Measurements from ENCODE around the gene ABCA8. TPM values are rescaled to one million over a fixed set of nuclear protein-coding genes. Genes with fewer than 3 reads are reported as not detected.

ABCA8 gene
- total RNA-seq, 1 donor from 2014 or later, result 1.5 TPM

DNA sequence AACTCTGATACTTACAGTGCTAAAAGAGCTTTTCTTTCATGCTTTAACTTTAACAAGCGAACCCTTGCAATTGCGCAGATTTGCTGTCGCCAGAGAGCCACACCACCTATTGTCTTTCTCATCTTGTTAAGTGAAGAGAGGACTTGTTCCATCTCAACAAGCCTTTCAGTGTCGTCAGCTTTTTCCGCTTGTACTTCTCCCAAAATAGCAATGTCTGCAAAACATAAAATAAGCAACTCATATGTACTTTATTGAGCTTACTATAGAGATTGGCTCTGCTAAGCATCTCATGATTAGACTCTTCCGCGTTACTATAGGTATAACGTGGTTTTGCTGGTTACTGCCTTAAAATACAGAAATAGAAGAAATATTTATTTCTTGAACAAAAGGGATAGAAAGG is 51.9 kb downstream of the ABCA8 start:
- Mint-ChIP-seq H3K27me3 (ENCODE audit: low read depth) (no peaks in the 10 kb centered on the region), H3K9me3 (ENCODE audit: low read depth) (peaks cover 12% of the 10 kb centered on the region), H3K27ac (ENCODE audit: unreplicated experiment) (no peak overlapping the region), H3K4me3 (ENCODE audit: unreplicated experiment) (no peak overlapping the region), H3K36me3 (ENCODE audit: low read depth) (peaks cover 6% of the 10 kb centered on the region), H3K4me1 (ENCODE audit: low read depth) (peaks cover 6% of the 10 kb centered on the region)
- DNase-seq (ENCODE audit: low spot score), result no peak
- TF ChIP-seq, protein P1, sequence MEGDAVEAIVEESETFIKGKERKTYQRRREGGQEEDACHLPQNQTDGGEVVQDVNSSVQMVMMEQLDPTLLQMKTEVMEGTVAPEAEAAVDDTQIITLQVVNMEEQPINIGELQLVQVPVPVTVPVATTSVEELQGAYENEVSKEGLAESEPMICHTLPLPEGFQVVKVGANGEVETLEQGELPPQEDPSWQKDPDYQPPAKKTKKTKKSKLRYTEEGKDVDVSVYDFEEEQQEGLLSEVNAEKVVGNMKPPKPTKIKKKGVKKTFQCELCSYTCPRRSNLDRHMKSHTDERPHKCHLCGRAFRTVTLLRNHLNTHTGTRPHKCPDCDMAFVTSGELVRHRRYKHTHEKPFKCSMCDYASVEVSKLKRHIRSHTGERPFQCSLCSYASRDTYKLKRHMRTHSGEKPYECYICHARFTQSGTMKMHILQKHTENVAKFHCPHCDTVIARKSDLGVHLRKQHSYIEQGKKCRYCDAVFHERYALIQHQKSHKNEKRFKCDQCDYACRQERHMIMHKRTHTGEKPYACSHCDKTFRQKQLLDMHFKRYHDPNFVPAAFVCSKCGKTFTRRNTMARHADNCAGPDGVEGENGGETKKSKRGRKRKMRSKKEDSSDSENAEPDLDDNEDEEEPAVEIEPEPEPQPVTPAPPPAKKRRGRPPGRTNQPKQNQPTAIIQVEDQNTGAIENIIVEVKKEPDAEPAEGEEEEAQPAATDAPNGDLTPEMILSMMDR (IDR thresholded peaks at IDR 0.05), result no peak

DNA sequence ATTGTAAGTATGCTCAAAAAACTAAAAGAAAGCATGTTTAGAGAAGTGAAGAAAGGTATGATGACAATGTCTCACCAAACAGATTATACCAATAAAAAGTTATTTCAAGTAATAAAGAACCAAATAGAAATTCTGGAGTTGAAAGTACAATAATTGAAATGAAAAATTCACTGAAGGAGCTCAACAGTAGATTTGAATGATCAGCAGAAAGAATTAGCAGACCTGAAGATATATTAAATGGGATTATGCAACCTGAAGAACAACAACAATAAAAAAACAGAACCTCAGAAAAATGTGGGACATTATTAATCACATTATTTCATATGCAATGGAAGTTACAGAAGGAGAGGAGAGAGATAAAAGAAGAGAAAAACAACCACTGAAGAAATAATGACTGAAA is 57.6 kb downstream of the ABCA8 start:
- TF ChIP-seq, protein P1 (IDR thresholded peaks at IDR 0.05), result no peak
- H3K36me3 Mint-ChIP-seq (ENCODE audit: low read depth), result peaks cover 10% of the 10 kb centered on the region
- no peak overlapping the region for H3K27ac Mint-ChIP-seq (ENCODE audit: unreplicated experiment)
- no peaks in the 10 kb centered on the region for H3K27me3 Mint-ChIP-seq (ENCODE audit: low read depth)
- DNase-seq (ENCODE audit: low spot score), result no peak
- peaks cover 24% of the 10 kb centered on the region for H3K9me3 Mint-ChIP-seq (ENCODE audit: low read depth)
- no peaks in the 10 kb centered on the region for H3K4me1 Mint-ChIP-seq (ENCODE audit: low read depth)
- H3K4me3 Mint-ChIP-seq (ENCODE audit: unreplicated experiment), result no peak overlapping the region

DNA sequence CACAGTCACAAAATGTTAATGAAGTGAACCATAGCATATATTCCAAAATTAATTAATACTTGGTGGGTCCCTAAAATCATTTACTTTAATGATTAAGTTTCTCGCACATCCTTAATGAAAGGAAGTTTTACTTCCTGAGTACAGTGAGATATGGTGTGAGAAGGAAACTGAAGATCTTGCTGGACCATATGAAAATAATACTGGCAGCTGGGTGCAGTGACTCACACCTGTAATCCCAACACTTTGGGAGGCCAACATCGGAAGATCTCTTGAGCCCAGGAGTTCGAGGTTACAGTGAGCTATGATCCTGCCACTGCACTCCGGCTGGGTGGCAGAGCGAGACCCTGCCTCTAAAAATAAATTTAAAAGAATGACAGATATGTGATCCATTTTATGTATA is 62.5 kb downstream of the ABCA8 start:
- Mint-ChIP-seq H3K36me3 (ENCODE audit: low read depth) (peaks cover 4% of the 10 kb centered on the region), H3K4me3 (ENCODE audit: unreplicated experiment) (no peak overlapping the region), H3K27me3 (ENCODE audit: low read depth) (no peaks in the 10 kb centered on the region), H3K4me1 (ENCODE audit: low read depth) (no peaks in the 10 kb centered on the region), H3K9me3 (ENCODE audit: low read depth) (peaks cover 10% of the 10 kb centered on the region), H3K27ac (ENCODE audit: unreplicated experiment) (no peak overlapping the region)
- TF ChIP-seq, protein P1 (IDR thresholded peaks at IDR 0.05), result no peak
- DNase-seq (ENCODE audit: low spot score), result no peak

DNA sequence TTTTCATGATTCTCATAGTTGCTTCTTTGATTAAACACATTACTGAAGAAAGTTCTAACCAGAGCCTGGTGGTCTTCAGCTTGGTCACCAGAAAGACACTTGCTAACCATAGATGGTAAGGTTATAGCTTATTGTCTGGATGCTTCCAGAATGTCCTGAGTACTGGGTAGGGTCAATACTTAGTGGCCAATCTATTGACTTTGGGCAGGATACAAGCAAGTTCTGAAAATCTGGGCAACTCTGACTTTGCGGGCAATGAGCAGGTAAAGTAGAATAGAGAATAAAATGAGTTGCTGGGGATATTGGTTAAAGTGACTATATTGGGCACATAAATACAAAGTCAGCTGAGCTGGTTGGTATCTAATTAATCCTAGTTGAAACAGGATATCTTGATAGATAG is 63.0 kb downstream of the ABCA8 start:
- peaks cover 3% of the 10 kb centered on the region for H3K36me3 Mint-ChIP-seq (ENCODE audit: low read depth)
- TF ChIP-seq, protein P1 (IDR thresholded peaks at IDR 0.05), result no peak
- no peak for DNase-seq (ENCODE audit: low spot score)
- H3K9me3 Mint-ChIP-seq (ENCODE audit: low read depth), result peaks cover 5% of the 10 kb centered on the region
- no peaks in the 10 kb centered on the region for H3K27me3 Mint-ChIP-seq (ENCODE audit: low read depth)
- no peak overlapping the region for H3K27ac Mint-ChIP-seq (ENCODE audit: unreplicated experiment)
- no peaks in the 10 kb centered on the region for H3K4me1 Mint-ChIP-seq (ENCODE audit: low read depth)
- no peak overlapping the region for H3K4me3 Mint-ChIP-seq (ENCODE audit: unreplicated experiment)

DNA sequence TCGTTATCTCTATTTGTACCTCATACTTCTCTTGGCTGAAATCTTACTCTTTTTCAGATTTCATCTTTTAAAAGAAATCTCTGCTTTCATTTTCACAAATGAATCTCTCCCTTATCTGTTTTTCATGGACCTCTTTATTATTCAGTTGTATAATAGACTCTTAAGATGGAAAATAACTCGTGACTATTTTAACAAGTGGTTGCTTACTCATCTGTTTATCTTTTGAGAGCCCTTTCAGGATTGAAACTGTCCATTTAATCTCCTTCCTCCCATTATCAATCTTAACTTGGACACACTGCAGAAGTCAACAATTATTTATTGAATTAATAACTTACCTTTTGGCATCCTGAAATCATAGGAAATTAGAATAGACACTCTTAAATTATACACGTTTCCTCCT is 68.8 kb downstream of the ABCA8 start:
- TF ChIP-seq, protein P1 (IDR thresholded peaks at IDR 0.05), result no peak
- DNase-seq (ENCODE audit: low spot score), result no peak
- no peaks in the 10 kb centered on the region for H3K4me1 Mint-ChIP-seq (ENCODE audit: low read depth)
- H3K27me3 Mint-ChIP-seq (ENCODE audit: low read depth), result no peaks in the 10 kb centered on the region
- H3K36me3 Mint-ChIP-seq (ENCODE audit: low read depth), result peaks cover 5% of the 10 kb centered on the region
- H3K4me3 Mint-ChIP-seq (ENCODE audit: unreplicated experiment), result no peak overlapping the region
- H3K9me3 Mint-ChIP-seq (ENCODE audit: low read depth), result peaks cover 2% of the 10 kb centered on the region
- no peak overlapping the region for H3K27ac Mint-ChIP-seq (ENCODE audit: unreplicated experiment)
